ENCODE results near the gene EEF1A2. TPM values are rescaled to one million over a fixed set of nuclear protein-coding genes. Genes with fewer than 3 reads are reported as not detected.
"Not testable (repeated sequence)": the region's sequence is repeated elsewhere in the genome, so short reads cannot be mapped to it uniquely, and the experiment has no call there.

Gene EEF1A2
- total and polyA plus RNA-seq, 12 donors = 881 to 1,465 (median 1,307) TPM

DNA sequence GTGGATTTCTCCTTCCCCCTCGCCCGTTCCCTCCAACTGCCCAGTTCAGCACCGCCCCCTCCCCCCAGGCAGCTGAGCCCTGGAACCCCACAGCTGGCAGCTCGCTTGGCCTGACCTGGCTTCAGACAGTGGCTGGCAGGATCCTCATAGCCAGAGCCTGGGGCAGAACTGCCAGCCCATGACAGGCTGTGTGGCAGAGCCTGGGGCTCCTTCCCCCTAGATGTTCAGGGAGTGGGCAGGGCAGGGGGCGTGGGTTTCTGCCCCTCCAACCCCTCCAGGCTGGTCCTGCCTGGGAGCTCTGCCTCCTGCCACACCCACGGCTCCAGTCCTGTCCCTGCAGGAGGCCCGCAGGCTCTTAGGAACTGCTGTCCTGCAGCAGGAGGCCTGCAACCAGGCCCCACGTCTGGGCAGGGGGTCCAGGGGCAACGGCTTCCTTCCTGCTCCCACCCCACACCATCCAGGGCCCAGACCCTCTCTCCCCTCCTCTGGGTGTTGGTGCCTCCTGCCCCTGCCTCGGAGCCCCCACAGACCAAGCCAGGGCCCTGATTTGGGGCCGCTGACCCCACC is 16.8 kb downstream of the EEF1A2 start:
- H3K36me3 ChIP-seq = no peaks in the 10 kb centered on the region
- no peak overlapping the region for H3K27ac ChIP-seq
- ATAC-seq (peak in 1 of 8 donors; percentile 5), DNase-seq (no peak)
- intact Hi-C loops (cut with DNase I) = no loop called here
- H3K4me3 ChIP-seq = no peak overlapping the region
- H3K4me1 ChIP-seq = peaks cover 0 to 31% (median 12%) of the 10 kb centered on the region in 9 donors
- peaks cover 0 to 3% (median 0%) of the 10 kb centered on the region in 11 donors for H3K9me3 ChIP-seq
- 43 to 44% methylated on average over 11 of the region's 11 CpGs for WGBS, 2 donors
- H3K27me3 ChIP-seq = peaks cover 6 to 67% (median 51%) of the 10 kb centered on the region in 7 donors
- TF ChIP-seq, protein P1, sequence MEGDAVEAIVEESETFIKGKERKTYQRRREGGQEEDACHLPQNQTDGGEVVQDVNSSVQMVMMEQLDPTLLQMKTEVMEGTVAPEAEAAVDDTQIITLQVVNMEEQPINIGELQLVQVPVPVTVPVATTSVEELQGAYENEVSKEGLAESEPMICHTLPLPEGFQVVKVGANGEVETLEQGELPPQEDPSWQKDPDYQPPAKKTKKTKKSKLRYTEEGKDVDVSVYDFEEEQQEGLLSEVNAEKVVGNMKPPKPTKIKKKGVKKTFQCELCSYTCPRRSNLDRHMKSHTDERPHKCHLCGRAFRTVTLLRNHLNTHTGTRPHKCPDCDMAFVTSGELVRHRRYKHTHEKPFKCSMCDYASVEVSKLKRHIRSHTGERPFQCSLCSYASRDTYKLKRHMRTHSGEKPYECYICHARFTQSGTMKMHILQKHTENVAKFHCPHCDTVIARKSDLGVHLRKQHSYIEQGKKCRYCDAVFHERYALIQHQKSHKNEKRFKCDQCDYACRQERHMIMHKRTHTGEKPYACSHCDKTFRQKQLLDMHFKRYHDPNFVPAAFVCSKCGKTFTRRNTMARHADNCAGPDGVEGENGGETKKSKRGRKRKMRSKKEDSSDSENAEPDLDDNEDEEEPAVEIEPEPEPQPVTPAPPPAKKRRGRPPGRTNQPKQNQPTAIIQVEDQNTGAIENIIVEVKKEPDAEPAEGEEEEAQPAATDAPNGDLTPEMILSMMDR (IDR thresholded peaks at IDR 0.05) = no peak

DNA sequence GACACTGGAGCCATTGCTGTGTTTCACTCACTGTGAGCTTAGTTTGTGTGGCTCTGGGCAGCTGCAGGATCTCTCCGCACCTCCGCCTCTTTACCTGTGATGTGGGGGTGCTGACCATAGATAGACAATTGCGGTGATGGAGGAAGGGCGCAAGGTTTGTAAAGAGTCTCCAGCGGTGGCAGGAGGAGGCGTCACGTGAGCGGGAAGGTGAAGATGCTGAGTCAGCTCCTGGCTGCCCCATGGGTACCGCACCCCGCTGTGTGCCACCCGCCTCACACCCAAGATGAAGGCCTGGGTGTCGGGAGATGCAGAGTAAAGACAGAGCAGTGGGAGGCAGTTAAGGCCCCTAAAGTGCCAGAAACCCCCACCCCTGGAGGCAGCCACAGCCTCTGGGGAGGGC is 17.4 kb downstream of the EEF1A2 start:
- intact Hi-C loops (cut with DNase I) = no loop called here
- no peak for ATAC-seq

DNA sequence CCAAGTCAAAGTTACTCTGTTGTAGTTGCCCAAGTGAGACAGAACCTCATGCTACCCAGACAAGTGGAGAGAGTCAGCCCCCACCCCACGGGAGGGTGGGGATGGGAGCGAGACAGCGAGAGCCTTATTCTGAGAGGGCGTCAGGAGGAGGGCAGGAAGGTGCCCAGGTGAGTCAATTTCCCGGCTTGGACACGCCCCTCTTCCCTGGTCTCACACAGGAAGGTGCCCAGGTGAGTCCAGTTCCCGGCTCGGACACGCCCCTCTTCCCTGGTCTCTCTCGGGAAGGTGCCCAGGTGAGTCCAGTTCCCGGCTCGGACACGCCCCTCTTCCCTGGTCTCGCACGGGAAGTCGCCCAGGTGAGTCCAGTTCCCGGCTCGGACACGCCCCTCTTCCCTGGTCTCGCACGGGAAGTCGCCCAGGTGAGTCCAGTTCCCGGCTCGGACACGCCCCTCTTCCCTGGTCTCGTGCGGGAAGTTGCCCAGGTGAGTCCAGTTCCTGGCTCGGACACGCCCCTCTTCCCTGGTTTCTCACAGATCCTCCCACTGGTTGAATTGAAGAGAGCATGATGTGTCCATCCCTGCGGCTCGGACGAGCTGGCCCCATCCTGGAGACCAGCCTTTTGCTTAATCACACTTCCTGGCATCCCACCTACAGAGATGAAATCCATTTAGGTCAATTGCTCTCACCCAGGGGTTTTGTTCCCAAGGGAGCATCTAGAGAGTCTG is 19.0 kb downstream of the EEF1A2 start:
- intact Hi-C loops (cut with DNase I) = loop anchor here in 1 of 10 donors (10.0 kb wide), 1 partner anchor 1685 kb away; no protein-coding TSS in a partner anchor
- H3K4me3 ChIP-seq, H3K27ac ChIP-seq, DNase-seq, H3K9me3 ChIP-seq, H3K36me3 ChIP-seq, ATAC-seq: not testable (repeated sequence)
- Histone ChIP-seq H3K27me3 (peaks cover 6 to 79% (median 71%) of the 10 kb centered on the region in 7 donors), H3K4me1 (peaks cover 0 to 26% (median 12%) of the 10 kb centered on the region in 9 donors)
- WGBS, 2 donors = 57 to 64% methylated on average over 32 of the region's 32 CpGs

More for the DNA sequence above, 17.4 kb downstream of the EEF1A2 start:
- Histone ChIP-seq H3K27ac (no peak overlapping the region), H3K27me3 (peaks cover 6 to 73% (median 56%) of the 10 kb centered on the region in 7 donors), H3K4me3 (no peak overlapping the region), H3K36me3 (no peaks in the 10 kb centered on the region), H3K4me1 (peaks cover 0 to 31% (median 12%) of the 10 kb centered on the region in 9 donors), H3K9me3 (peaks cover 0 to 3% (median 0%) of the 10 kb centered on the region in 11 donors)
- no peak for DNase-seq
- WGBS, 2 donors = 65 to 71% methylated on average over 12 of the region's 12 CpGs
- TF ChIP-seq, protein P1 (IDR thresholded peaks at IDR 0.05) = no peak

DNA sequence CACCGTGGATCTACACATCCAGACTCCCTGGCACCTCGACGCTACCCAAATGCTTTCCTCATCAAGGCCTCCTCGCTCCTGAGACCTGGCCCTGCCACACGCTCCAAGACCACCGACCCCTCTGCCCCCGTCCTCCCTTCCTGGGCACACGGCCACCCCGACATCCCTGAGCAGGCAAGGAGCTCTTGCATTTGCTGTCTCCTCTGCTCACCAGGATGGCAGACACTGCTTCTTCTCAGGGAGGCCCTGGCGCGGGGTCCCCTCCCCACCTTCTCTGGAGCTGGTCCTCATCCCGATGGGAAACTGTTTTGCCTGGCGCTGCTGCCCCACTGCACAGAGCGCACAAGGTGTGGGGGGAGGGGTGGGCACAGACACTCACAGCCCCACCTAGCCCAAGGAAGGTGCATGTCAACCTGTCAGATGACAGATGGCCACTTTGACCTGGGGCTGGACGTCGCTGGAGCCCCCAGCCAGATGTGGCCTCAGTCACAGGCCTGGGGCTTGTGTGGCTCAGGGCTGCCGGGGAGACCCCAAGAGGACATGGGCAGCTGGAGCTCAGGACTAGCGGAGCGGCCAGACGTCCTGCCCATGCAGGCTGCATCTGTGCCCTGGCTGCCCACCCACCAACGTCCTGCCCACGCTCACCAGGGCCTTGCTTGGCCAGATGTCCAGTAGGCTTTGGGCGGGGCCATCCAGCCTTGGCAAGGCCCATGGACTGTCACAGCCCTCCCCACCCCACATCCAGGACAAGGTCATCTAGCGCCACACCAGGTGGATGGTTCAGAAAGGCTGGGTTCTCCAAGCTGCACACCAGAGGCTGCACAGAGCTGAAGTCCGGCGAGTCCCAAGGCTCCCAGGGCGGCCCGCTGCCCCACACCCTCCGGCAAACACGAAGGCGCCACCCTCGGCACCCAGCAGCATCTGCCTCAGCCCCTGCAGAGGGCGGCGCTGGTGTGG is 20.3 kb downstream of the EEF1A2 start:
- DNase-seq = no peak
- 84 to 85% methylated on average over 34 of the region's 34 CpGs for WGBS, 2 donors
- H3K4me1 ChIP-seq = peaks cover 0 to 14% (median 9%) of the 10 kb centered on the region in 9 donors
- H3K27me3 ChIP-seq = peaks cover 13 to 90% (median 81%) of the 10 kb centered on the region in 7 donors
- H3K27ac ChIP-seq = no peak overlapping the region
- no peaks in the 10 kb centered on the region for H3K9me3 ChIP-seq
- no peak for ATAC-seq
- TF ChIP-seq, protein P1 (IDR thresholded peaks at IDR 0.05) = no peak
- intact Hi-C loops (cut with DNase I) = loop anchor here in 1 of 10 donors (10.0 kb wide), 1 partner anchor 1684 kb away; no protein-coding TSS in a partner anchor
- no peak overlapping the region for H3K4me3 ChIP-seq
- no peaks in the 10 kb centered on the region for H3K36me3 ChIP-seq

Measured in heart right ventricle (tissue), 16 donors.